ENCODE data around the gene IFT80.
"Not testable (repeated sequence)": the region's sequence is repeated elsewhere in the genome, so short reads cannot be mapped to it uniquely, and the experiment has no call there.

The IFT80 gene

GRCh38 chr3:160346511-160346910 lies 52.5 kb downstream of the IFT80 start:
- no peak for DNase-seq

DNA sequence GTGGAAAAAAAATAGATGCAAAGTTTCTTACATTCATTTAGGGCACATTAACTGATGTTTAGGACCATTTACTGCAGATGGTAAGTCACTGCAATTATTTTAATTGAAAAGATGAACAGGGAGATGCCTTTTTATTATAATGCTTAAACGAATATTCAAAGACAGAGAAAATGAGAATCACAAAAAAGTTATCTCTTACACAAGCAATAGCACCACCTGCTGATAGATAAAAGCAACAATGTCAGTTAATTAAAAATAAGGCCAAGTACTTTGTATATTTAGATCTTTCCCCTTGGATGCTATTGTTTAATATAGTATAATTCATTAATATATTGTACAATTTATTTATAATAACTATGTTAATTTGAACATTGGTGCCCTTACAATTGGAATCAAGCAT lies 55.9 kb downstream of the IFT80 start:
- DNase-seq: peak; percentile 16

DNA sequence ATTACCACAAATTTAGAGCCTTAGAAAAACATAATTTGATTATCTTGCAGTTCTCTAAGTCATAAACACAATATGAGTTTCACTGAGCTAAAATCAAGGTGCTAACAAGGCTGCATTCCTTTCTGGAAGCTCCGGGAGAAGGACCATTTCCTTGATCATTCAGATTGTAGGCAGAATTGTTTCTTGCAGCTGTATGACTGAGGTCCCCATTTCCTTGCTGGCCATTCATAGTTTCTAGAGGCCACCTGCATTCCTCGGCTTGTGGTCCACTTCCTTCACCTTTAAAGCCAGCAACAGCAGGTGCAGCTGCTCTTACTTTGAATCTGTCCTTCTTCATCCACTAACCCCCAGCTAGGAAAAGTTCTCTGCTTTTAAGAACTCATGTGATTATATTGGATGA lies 58.7 kb downstream of the IFT80 start:
- no peak for DNase-seq

GRCh38 chr3:160331127-160331937 lies 67.7 kb downstream of the IFT80 start:
- DNase-seq: peak; percentile 83

- no peak for DNase-seq
Measured at GRCh38 chr3:160330690-160331089, 68.3 kb downstream of the IFT80 start.

- no peak for DNase-seq
Measured at GRCh38 chr3:160330109-160330508, 68.9 kb downstream of the IFT80 start.

GRCh38 chr3:160326286-160326685 lies 72.7 kb downstream of the IFT80 start:
- DNase-seq: not testable (repeated sequence)

GRCh38 chr3:160321821-160322220 lies 77.2 kb downstream of the IFT80 start:
- DNase-seq: not testable (repeated sequence)

DNA sequence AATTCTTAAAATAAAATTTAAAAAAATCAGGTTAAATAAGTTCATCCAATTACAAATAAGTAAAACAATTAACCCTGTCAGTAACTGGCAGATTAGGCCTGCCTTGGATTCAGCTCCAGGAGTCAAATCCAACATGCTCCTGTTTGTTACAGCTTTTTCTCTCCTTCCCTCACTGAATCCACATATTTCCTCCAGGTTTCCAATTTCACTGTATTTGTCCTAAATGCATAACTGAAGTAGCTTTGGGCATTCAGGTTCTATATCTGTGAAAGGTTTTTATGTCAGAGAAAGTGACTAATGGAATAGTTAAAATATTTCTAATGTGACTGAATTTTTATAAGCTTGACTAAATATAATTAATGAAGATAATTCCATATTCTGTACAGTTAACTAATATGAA lies 79.7 kb downstream of the IFT80 start:
- peak; percentile 10 for DNase-seq

DNA sequence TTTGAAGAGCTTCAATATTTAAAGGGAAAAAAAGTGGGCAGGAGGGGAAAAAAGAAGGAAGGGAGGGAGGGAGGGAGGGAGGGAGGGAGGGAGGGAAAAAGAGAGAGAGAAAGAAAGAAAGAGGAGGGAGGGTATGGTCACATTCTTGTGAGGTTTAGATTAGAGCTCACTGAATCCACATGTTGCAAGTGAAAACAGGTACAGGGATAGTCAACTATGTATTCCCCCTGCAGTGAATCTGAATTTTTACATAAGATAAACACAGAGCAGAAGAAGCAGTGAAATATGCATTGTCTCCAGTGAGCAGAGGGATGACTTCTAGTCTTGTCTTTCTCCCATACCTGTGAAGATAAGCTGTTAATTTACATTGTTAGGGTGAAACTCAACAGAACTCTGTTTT lies 84.0 kb downstream of the IFT80 start:
- DNase-seq: no peak

DNA sequence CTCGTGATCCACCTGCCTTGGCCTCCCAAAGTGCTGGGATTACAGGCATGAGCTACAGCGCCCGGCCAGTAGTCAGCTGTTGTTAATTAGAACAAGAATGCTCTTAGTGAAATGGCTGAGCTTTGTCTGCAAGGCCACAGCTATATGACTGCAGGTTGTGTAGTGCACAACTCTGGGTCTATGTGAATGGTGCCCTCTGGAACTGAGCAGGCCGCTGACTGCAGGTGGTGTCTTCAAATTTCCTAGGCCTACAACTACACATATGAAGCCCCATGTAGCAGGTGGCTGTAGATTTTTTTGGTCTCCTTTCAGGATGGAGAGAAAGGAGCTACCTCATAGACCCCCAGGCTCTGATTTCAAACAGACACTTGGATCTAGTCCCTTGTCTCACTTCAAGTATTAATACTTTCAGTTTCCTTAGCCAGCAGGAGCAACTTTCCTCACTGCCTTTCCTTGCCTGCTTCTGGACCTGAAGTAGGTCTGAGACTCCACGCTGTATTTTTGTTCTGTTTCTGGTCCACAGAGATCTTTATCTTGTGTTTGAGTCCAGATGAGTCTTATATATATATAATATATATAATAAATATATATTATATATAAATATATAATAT lies 86.9 kb downstream of the IFT80 start:
- no peak for DNase-seq

DNA sequence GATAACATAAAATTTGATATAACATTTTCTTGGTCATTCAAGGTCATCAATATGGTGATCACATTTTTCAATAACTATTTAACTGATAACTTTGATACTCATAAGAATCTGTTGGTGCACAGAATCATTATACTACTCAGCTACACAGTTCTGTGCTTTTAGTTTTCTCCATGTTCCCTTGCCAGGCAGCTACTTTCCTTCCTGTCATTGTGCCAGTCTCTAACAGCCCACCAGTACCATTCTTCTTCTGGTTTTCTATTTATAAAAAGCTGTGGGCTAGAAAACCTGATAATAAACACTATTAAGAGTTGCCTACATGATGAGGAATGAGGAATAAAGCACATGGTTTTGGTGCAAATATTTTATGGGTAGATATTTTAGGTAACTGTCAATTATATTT lies 96.2 kb downstream of the IFT80 start:
- no peak for DNase-seq

- no peak for DNase-seq
Measured at GRCh38 chr3:160296591-160296990, 102.4 kb downstream of the IFT80 start.

DNA sequence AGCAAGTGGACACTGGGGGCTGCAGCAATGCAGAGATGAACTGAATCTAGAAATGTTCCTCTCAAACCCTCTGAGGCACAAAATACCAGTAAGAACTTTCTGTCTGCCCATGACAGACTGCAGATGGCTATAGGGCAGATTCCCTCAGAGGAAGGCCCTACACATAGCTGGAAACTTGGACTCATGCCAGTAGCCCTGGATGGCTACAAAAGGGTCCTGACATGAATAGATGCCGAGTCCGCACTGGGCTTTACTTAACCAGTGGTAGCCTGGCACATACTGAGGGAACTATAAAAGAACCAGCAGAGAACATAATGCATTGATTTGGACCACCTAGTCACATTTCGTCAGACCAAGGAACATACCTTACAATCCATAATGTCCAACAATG lies 107.1 kb downstream of the IFT80 start:
- DNase-seq: no peak

DNA sequence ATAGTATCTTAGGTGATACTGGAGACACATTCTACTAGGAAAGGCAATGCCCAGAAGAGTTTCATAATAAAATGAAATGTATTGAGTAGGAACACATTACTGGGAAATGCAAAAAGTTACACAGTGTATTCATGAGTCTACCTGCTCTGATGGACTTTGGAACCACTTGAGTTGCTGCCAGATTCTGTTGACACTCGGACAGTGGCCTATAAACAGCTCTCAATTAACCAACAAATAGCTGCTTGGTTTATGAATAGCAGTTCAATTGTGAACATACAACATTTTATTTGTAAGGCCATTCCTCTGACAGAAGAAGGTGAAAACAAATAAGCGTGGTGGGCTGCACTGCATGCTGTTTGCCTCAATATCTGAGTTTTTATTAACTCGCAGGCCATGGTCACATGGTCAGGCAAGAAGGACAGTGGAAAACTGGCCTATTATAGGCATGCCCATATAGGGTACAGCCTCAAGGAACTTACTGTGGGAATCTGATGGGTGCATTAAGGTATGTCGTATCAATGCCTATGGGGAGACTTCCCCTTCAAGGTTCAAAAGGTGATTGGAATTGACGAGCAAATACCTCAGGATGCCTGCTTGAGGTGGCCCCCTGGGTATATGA lies 107.6 kb downstream of the IFT80 start:
- no peak for DNase-seq

DNA sequence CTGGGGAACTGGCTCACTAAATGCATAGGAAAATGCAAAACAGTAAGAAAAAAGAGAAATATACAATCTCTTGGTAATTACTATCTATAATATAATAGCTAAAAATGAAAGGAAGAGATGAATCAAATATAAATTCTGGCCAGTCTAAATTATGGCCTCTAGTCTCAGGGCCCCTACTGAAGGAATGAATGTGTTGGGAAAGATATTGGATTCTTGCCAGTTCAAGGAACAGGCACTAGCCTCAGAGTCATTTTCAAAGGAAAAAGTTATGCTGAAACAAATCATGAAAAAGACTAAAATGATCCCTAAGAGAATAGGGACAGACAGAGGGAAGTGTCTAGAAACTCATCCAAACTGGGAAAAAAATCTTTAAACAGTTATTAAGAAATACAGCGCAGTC lies 111.4 kb downstream of the IFT80 start:
- DNase-seq: no peak

DNA sequence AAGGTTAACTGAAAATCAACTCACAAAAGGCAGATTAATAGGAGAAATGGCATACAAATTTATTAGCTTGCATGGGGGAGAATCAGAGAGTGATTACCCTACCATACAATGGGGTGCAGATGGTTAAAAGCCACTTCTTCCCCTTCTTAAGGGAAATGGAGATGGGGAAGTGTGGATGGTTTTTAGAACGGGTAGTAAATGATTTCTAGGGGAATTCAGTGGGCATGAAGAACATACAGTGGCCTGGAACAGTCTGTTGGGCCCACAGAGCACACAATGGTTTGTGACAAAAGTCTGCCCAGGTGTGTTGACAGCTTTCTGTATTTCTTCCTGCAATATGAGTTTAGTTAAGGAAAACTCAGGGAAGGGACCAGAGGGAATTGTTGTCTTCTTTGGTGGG lies 112.8 kb downstream of the IFT80 start:
- DNase-seq: no peak

- DNase-seq: no peak
Measured at GRCh38 chr3:160280836-160281235, 118.2 kb downstream of the IFT80 start.

DNA sequence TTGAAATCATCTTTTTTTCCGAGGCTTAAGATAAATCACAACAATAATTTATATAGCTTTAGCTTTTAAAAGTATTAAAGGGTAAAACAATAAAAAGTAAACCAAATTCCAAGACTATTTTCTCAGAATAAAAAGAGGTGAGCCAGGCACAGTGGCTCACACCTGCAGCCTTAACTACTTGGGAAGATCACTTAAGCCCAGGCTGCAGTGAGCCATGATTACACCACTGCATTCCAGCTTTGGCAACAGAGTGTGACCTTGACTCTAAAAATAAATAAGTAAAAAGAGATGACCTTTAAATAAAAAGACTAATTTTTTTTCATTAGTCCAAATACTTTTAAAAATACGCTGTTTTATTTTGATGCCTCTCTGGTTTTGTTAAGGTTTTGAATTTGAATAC lies 119.4 kb downstream of the IFT80 start:
- DNase-seq: no peak

GRCh38 chr3:160278210-160278609 lies 120.8 kb downstream of the IFT80 start:
- DNase-seq: no peak

DNA sequence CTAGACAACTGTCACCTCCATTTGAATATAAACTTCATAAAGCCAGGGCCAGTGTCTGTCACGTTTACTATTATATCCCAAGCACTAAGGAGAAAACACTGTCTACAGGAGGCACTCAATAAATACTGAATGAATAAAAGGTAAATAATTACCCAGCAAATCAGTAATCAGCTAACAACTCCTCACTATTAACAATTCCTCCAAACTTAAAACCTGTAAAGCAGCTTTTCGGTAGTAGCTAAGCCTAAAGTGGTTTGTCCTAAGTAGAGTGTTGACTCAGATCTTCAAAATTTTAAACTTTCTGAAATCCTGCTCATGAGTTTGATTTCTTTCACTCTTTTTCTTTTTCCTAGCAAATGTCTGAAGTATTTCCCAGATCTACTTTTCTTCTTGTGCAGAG lies 133.9 kb downstream of the IFT80 start:
- DNase-seq: no peak

- DNase-seq: no peak
Measured at GRCh38 chr3:160260587-160261270, 138.3 kb downstream of the IFT80 start.

DNA sequence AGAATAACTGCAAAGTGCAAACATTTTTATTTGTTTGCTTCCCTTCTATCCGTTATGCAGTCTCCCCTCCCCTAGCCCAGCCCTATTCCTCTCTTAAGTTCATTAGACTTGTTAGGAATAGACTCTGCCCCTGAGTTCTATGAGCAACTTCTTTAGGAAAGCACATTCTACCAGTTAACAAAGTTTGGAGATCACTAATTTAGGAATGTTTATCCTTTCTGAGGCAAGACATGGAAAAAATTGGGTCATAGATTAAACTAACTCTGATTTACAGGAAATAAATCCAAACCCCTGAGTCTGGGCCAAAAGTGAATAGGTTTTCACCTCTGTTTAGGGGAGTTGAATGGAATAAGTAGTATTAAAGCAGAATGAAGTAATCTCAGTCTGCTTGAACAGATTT lies 139.4 kb downstream of the IFT80 start:
- DNase-seq: no peak

- no peak for DNase-seq
Measured at GRCh38 chr3:160257606-160258005, 141.4 kb downstream of the IFT80 start.
